ENCODE measurements around the gene WEE1.

WEE1 gene

GRCh38 chr11:9625728-9626127 is 52.3 kb downstream of the WEE1 start:
- peak; percentile 82 for DNase-seq

GRCh38 chr11:9626496-9627394 is 53.3 kb downstream of the WEE1 start:
- DNase-seq: peak; percentile 31

- DNase-seq: no peak
Measured at GRCh38 chr11:9629064-9629463, 55.6 kb downstream of the WEE1 start.

GRCh38 chr11:9633679-9634078 is 60.2 kb downstream of the WEE1 start:
- DNase-seq: no peak

- no peak for DNase-seq
Measured at GRCh38 chr11:9636691-9637090, 63.2 kb downstream of the WEE1 start.

GRCh38 chr11:9639099-9639498 is 65.6 kb downstream of the WEE1 start:
- no peak for DNase-seq

Data from suppressor macrophage treated with lipopolysaccharide for 4 hours (primary cell).